Liver (tissue), 3 donors: ENCODE data around the gene FER.

Source experiments
- EGR1 ChIP-seq, 2 donors: IDR thresholded peaks; 2 replicates each; pipeline ENCODE4 v1.6.1; 2016 to 2018; ENCODE audit warnings: antibody characterized with exemption in 2 of 2, low read depth in 2 of 2
- GABPA ChIP-seq, 2 donors: IDR thresholded peaks in 1 of 2; conservative IDR thresholded peaks in 1 of 2; 2 replicates each; pipeline ENCODE4 v1.6.1; 2016; ENCODE audit warnings: antibody characterized with exemption in 2 of 2, mild to moderate bottlenecking in 1 of 2, moderate library complexity in 1 of 2
- HNF4A ChIP-seq, 2 donors: conservative IDR thresholded peaks; 2 replicates each; pipeline ENCODE4 v1.6.1; 2016; ENCODE audit warnings: antibody characterized with exemption in 2 of 2, mild to moderate bottlenecking in 2 of 2
- JUND ChIP-seq, 2 donors: IDR thresholded peaks; 2 replicates each; pipeline ENCODE4 v1.6.1; 2016; ENCODE audit warnings: antibody characterized with exemption in 2 of 2
- RAD21 ChIP-seq, 2 donors: IDR thresholded peaks; 2 replicates each; pipeline ENCODE4 v1.6.1; 2016; ENCODE audit warnings: antibody characterized with exemption in 2 of 2, mild to moderate bottlenecking in 2 of 2
- REST ChIP-seq: IDR thresholded peaks from 2 replicates; pipeline ENCODE4 v1.6.1; 2016; ENCODE audit warnings: antibody characterized with exemption, mild to moderate bottlenecking
- RXRA ChIP-seq, 2 donors: IDR thresholded peaks; 2 replicates each; pipeline ENCODE4 v1.6.1; 2017 to 2018; ENCODE audit warnings: antibody characterized with exemption in 2 of 2, mild to moderate bottlenecking in 1 of 2
- TAF1 ChIP-seq: conservative IDR thresholded peaks from 2 replicates; pipeline ENCODE4 v1.6.1; 2016; ENCODE audit warnings: antibody characterized with exemption, mild to moderate bottlenecking
- YY1 ChIP-seq: IDR thresholded peaks from 2 replicates; pipeline ENCODE4 v1.6.1; 2016; ENCODE audit warnings: antibody characterized with exemption, mild to moderate bottlenecking
- TF ChIP-seq, protein P1 (sequence below): fragments of 150-350 bp; IDR thresholded peaks from 2 replicates; pipeline ENCODE4 v1.5.1; 2017; ENCODE audit warnings: improper control_type of control experiment, low read depth, low read length; ENCODE audit not compliant: missing input control
- TF ChIP-seq, protein P2 (sequence below): IDR thresholded peaks from 2 replicates; pipeline ENCODE4 v1.6.1; 2016; ENCODE audit warnings: antibody characterized with exemption
- TF ChIP-seq, protein P3 (sequence below): IDR thresholded peaks from 2 replicates; pipeline ENCODE4 v1.6.1; 2016; ENCODE audit warnings: antibody characterized with exemption
- donor health status: healthy.
- donor health status: healthy.

GRCh38 chr5:108983461-108984092 lies 235.9 kb downstream of the FER start:
- TF ChIP-seq, protein P1, sequence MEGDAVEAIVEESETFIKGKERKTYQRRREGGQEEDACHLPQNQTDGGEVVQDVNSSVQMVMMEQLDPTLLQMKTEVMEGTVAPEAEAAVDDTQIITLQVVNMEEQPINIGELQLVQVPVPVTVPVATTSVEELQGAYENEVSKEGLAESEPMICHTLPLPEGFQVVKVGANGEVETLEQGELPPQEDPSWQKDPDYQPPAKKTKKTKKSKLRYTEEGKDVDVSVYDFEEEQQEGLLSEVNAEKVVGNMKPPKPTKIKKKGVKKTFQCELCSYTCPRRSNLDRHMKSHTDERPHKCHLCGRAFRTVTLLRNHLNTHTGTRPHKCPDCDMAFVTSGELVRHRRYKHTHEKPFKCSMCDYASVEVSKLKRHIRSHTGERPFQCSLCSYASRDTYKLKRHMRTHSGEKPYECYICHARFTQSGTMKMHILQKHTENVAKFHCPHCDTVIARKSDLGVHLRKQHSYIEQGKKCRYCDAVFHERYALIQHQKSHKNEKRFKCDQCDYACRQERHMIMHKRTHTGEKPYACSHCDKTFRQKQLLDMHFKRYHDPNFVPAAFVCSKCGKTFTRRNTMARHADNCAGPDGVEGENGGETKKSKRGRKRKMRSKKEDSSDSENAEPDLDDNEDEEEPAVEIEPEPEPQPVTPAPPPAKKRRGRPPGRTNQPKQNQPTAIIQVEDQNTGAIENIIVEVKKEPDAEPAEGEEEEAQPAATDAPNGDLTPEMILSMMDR = no peak
- no peak for TF ChIP-seq YY1
- TF ChIP-seq HNF4A (conservative IDR thresholded peaks at IDR 0.05) = no peak
- TF ChIP-seq REST = no peak
- TF ChIP-seq RXRA (IDR thresholded peaks at IDR 0.05) = no peak
- TF ChIP-seq, protein P2, sequence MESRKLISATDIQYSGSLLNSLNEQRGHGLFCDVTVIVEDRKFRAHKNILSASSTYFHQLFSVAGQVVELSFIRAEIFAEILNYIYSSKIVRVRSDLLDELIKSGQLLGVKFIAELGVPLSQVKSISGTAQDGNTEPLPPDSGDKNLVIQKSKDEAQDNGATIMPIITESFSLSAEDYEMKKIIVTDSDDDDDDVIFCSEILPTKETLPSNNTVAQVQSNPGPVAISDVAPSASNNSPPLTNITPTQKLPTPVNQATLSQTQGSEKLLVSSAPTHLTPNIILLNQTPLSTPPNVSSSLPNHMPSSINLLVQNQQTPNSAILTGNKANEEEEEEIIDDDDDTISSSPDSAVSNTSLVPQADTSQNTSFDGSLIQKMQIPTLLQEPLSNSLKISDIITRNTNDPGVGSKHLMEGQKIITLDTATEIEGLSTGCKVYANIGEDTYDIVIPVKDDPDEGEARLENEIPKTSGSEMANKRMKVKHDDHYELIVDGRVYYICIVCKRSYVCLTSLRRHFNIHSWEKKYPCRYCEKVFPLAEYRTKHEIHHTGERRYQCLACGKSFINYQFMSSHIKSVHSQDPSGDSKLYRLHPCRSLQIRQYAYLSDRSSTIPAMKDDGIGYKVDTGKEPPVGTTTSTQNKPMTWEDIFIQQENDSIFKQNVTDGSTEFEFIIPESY = no peak
- no peak for TF ChIP-seq JUND (IDR thresholded peaks at IDR 0.05)
- TF ChIP-seq EGR1 (IDR thresholded peaks at IDR 0.05; ENCODE audit: low read depth in 2 of 2) = no peak
- no peak for TF ChIP-seq RAD21 (IDR thresholded peaks at IDR 0.05)
- TF ChIP-seq, protein P3, sequence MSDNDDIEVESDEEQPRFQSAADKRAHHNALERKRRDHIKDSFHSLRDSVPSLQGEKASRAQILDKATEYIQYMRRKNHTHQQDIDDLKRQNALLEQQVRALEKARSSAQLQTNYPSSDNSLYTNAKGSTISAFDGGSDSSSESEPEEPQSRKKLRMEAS = no peak
- no peak for TF ChIP-seq GABPA (IDR thresholded peaks at IDR 0.05 in 1 of 2, conservative IDR thresholded peaks at IDR 0.05 in 1 of 2)
- TF ChIP-seq TAF1 = no peak
